Bronchial epithelial cell (primary cell): ENCODE data around the gene WFDC11. TPM values are rescaled to one million over a fixed set of nuclear protein-coding genes. Genes with fewer than 3 reads are reported as not detected.
A peak's percentile ranks its signal among the peaks of the same experiment; 100 is the strongest.
"Not testable (repeated sequence)": the region's sequence is repeated elsewhere in the genome, so short reads cannot be mapped to it uniquely, and the experiment has no call there.

ENCODE experiments used
- DNase-seq: peaks from one replicate; pipeline ENCODE4 v3.0.0-alpha.2; 2010; ENCODE audit warnings: low read depth
- FAIRE-seq: peaks from 2 replicates; lab custom pipeline; 2011; peaks lifted over from hg19 to GRCh38; lab: Jason Lieb, UNC
- H3K27me3 ChIP-seq: 2 replicates; pipeline ENCODE4 v1.5.1; 2011; ENCODE audit warnings: low read length; ENCODE audit not compliant: control insufficient read depth, insufficient read depth
- H3K36me3 ChIP-seq: 2 replicates; pipeline ENCODE4 v1.5.1; 2011; ENCODE audit warnings: low read length; ENCODE audit not compliant: control insufficient read depth, insufficient read depth
- H3K4me3 ChIP-seq: 2 replicates; pipeline ENCODE4 v1.5.1; 2011; ENCODE audit warnings: mild to moderate bottlenecking, low read depth, low read length, control low read depth
- CTCF ChIP-seq: IDR thresholded peaks from 2 replicates; pipeline ENCODE4 v1.5.1; 2011; ENCODE audit warnings: mild to moderate bottlenecking, moderate library complexity, low read length, control low read depth, inconsistent platforms; ENCODE audit not compliant: insufficient read depth, severe bottlenecking
- total RNA-seq: library from RNA; depleted of rRNA; stranded (reverse); fragments of >200 nt; gene quantifications from 2 replicates; pipeline ENCODE4 v1.2.1, GENCODE V29; 2014

The WFDC11 gene
- total RNA-seq, 1 donor from 2014 or later, result not detected

- H3K27me3 ChIP-seq, result no peaks in the 10 kb centered on the region
- no peak overlapping the region for H3K4me3 ChIP-seq
- DNase-seq (no peak), FAIRE-seq (no peak)
- H3K36me3 ChIP-seq, result no peaks in the 10 kb centered on the region
- no peak for TF ChIP-seq CTCF
These were observed 23.2 kb downstream of the WFDC11 start for GRCh38 chr20:45646875-45647274.

- FAIRE-seq, H3K27me3 ChIP-seq, H3K36me3 ChIP-seq, DNase-seq, H3K4me3 ChIP-seq: not testable (repeated sequence)
These were observed 24.2 kb downstream of the WFDC11 start for GRCh38 chr20:45645869-45646268.

DNA sequence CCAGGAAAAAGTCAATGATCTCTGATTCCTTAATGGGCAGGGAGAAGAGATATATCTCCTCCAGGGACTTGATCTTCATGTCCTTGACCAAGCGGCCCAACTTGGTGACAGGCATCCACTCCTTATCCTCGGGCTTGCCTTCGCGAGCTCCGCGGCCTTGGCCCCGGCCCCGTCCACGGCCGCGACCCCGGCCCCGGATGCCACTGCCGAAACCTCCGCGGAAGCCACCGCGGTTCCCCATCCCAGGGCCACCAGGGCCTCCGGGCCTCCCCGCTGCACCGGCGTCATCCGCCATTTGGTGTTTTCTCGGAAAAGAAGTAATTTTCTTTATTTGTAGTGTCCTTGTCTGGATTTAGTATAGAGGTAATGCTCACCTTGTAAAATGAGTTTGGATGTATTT lies 29.0 kb downstream of the WFDC11 start:
- not testable (repeated sequence) for H3K27me3 ChIP-seq, H3K36me3 ChIP-seq, FAIRE-seq, DNase-seq, H3K4me3 ChIP-seq

- H3K4me3 ChIP-seq, result no peak overlapping the region
- H3K36me3 ChIP-seq, result no peaks in the 10 kb centered on the region
- no peak for DNase-seq
- no peaks in the 10 kb centered on the region for H3K27me3 ChIP-seq
- TF ChIP-seq CTCF, result no peak
- no peak for FAIRE-seq
These were observed 30.4 kb downstream of the WFDC11 start for GRCh38 chr20:45639687-45640086.

DNA sequence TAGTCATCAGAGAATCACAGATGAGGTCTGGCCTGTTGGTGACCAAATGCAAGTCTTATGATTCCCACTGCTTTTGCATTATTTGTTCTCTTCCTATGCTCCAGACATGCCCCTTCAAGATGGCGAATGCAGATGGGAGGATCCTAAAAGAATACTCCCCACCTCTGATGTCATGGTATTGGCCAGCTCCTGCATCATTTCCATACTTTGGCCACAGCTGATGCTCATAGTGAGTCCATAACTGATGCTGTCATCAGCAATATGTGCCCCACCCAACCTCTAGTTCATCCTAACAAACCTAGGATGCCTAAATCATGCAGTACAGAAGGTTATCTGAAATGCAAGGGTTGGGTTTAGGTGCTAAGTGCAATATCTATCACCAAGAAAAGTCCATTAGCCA lies 33.5 kb downstream of the WFDC11 start:
- DNase-seq (no peak), FAIRE-seq (no peak)
- H3K36me3 ChIP-seq, result no peaks in the 10 kb centered on the region
- H3K27me3 ChIP-seq, result no peaks in the 10 kb centered on the region
- H3K4me3 ChIP-seq, result no peak overlapping the region
- TF ChIP-seq CTCF, result no peak

DNA sequence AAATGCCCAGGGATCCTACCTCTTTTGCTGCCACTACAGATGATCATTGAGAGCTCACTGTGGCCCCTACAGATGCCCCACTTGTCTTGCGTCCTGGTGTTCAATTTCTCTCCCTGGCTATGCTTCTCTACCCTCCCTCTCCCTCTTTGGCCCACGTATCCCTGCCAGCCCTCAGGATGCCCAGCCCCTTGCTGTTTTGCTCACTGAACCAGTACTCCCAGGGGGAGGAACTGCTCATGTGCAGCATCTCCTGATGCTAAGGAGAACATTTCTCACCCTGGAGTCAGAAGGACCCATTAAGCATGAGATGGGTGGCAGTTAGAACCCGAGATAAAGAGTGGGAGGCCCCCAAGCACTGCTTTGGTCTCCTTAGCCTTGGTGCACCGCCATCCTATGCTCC lies 38.9 kb downstream of the WFDC11 start, which contains the start of gene WFDC9:
Gene WFDC9 (minus strand): TSS at position 101 of the 400 bp plus-strand sequence. CDS start 21,103 bp downstream, outside the sequence.
- DNase-seq (no peak), FAIRE-seq (no peak)
- Histone ChIP-seq H3K4me3 (no peak within 1 kb of the TSS), H3K36me3 (no peaks in the 10 kb centered on the region), H3K27me3 (peaks cover 1% of the 10 kb centered on the region)
- TF ChIP-seq CTCF, result no peak

DNA sequence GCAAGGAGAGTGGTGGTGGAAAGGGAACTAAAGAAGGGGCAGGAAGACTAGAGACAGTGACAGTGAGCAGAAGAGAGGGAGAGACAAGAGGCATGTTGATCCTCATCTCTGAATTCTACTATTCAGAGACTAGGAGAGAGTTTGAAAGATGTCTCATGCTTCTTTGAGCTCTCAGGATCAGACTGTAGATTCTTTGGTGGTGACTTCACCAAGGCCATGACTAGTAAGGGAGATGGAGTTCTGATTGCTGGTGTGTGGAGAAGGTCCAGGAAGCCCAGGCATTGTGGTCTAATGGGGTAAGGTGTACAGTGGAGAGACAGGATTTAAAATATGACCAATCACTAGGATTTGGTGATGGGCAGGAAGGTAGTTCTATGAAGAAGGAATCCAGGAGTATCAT lies 39.7 kb downstream of the WFDC11 start:
- no peaks in the 10 kb centered on the region for H3K36me3 ChIP-seq
- H3K27me3 ChIP-seq, result peaks cover 1% of the 10 kb centered on the region
- no peak for FAIRE-seq
- TF ChIP-seq CTCF, result no peak
- no peak overlapping the region for H3K4me3 ChIP-seq
- DNase-seq, result peak; percentile 8
